H9 (cell line): ENCODE measurements around the gene LIM2. TPM values are rescaled to one million over a fixed set of nuclear protein-coding genes. Genes with fewer than 3 reads are reported as not detected.

ENCODE experiments used
- DNase-seq: peaks from one replicate; pipeline ENCODE4 v3.0.0-alpha.2; 2017
- H2AFZ ChIP-seq: one replicate; pipeline ENCODE4 v1.6.1; 2013; ENCODE audit warnings: mild to moderate bottlenecking, low read length, control low read depth, moderate library complexity
- H2AK5ac ChIP-seq: 2 replicates; pipeline ENCODE4 v1.6.1; 2013; ENCODE audit warnings: low read length, control low read depth, mixed read lengths; ENCODE audit not compliant: insufficient read length
- H2BK120ac ChIP-seq: one replicate; pipeline ENCODE4 v1.6.1; 2013; ENCODE audit warnings: low read depth, mild to moderate bottlenecking, low read length, control low read depth, inconsistent platforms; ENCODE audit not compliant: poor library complexity, severe bottlenecking
- H2BK12ac ChIP-seq: 2 replicates; pipeline ENCODE4 v1.6.1; 2013; ENCODE audit warnings: low read length, control low read depth, mixed read lengths, low read depth; ENCODE audit not compliant: insufficient read length
- H2BK15ac ChIP-seq: 2 replicates; pipeline ENCODE4 v1.6.1; 2013; ENCODE audit warnings: low read depth, low read length, control low read depth
- H2BK20ac ChIP-seq: one replicate; pipeline ENCODE4 v1.6.1; 2013; ENCODE audit warnings: low read depth, mild to moderate bottlenecking, low read length, control low read depth, inconsistent platforms; ENCODE audit not compliant: poor library complexity, severe bottlenecking
- H2BK5ac ChIP-seq: 2 replicates; pipeline ENCODE4 v1.6.1; 2013; ENCODE audit warnings: low read length, control low read depth, mixed read lengths; ENCODE audit not compliant: insufficient read length
- H3K14ac ChIP-seq: 2 replicates; pipeline ENCODE4 v1.6.1; 2013; ENCODE audit warnings: low read length, control low read depth; ENCODE audit not compliant: insufficient read depth
- H3K18ac ChIP-seq: 2 replicates; pipeline ENCODE4 v1.6.1; 2013; ENCODE audit warnings: low read depth, mild to moderate bottlenecking, mixed read lengths, low read length, control low read depth; ENCODE audit not compliant: insufficient read length
- H3K23ac ChIP-seq: 2 replicates; pipeline ENCODE4 v1.6.1; 2013; ENCODE audit warnings: low read length, control low read depth, mixed read lengths, low read depth; ENCODE audit not compliant: insufficient read length
- H3K23me2 ChIP-seq: 2 replicates; pipeline ENCODE4 v1.6.1; 2013; ENCODE audit warnings: low read depth, mild to moderate bottlenecking, mixed read lengths, low read length, control low read depth; ENCODE audit not compliant: insufficient read length, poor library complexity, severe bottlenecking
- H3K27ac ChIP-seq: 2 replicates; pipeline ENCODE4 v1.5.1; 2013; ENCODE audit warnings: low read length, control low read depth, mixed read lengths, low read depth; ENCODE audit not compliant: insufficient read length
- H3K27me3 ChIP-seq: 2 replicates; pipeline ENCODE4 v1.6.1; 2013; ENCODE audit warnings: low read length, control low read depth, inconsistent platforms; ENCODE audit not compliant: insufficient read depth
- H3K4ac ChIP-seq: 2 replicates; pipeline ENCODE4 v1.6.1; 2013; ENCODE audit warnings: low read depth, mild to moderate bottlenecking, control low read depth, inconsistent platforms, low read length, moderate library complexity
- H3K4me1 ChIP-seq: 2 replicates; pipeline ENCODE4 v1.6.1; 2013; ENCODE audit warnings: low read length, control low read depth, inconsistent platforms; ENCODE audit not compliant: insufficient read depth
- H3K4me2 ChIP-seq: 2 replicates; pipeline ENCODE4 v1.6.1; 2013; ENCODE audit warnings: low read length, control low read depth, mixed read lengths; ENCODE audit not compliant: insufficient read length, insufficient read depth
- H3K56ac ChIP-seq: 2 replicates; pipeline ENCODE4 v1.6.1; 2013; ENCODE audit warnings: low read depth, mild to moderate bottlenecking, mixed read lengths, low read length, control low read depth; ENCODE audit not compliant: insufficient read length
- H3K79me1 ChIP-seq: 2 replicates; pipeline ENCODE4 v1.6.1; 2013; ENCODE audit warnings: low read depth, mild to moderate bottlenecking, moderate library complexity, low read length, control low read depth, inconsistent platforms; ENCODE audit not compliant: insufficient read depth, poor library complexity, severe bottlenecking
- H3K79me2 ChIP-seq: 2 replicates; pipeline ENCODE4 v1.6.1; 2013; ENCODE audit warnings: low read length, control low read depth, inconsistent platforms; ENCODE audit not compliant: insufficient read depth
- H3K9ac ChIP-seq: 2 replicates; pipeline ENCODE4 v1.6.1; 2013; ENCODE audit warnings: low read length, control low read depth, mixed read lengths; ENCODE audit not compliant: insufficient read length; ENCODE audit errors: extremely low read depth
- H3K9me3 ChIP-seq: one replicate; pipeline ENCODE4 v1.6.1; 2013; ENCODE audit warnings: low read depth, low read length, inconsistent platforms; ENCODE audit not compliant: control insufficient read depth
- H3T11ph ChIP-seq: one replicate; pipeline ENCODE4 v1.6.1; 2013; ENCODE audit warnings: mild to moderate bottlenecking, low read length, control low read depth, inconsistent platforms
- H4K20me1 ChIP-seq: one replicate; pipeline ENCODE4 v1.6.1; 2013; ENCODE audit not compliant: control insufficient read depth, insufficient read length, insufficient read depth
- H4K5ac ChIP-seq: 2 replicates; pipeline ENCODE4 v1.6.1; 2013; ENCODE audit warnings: low read depth, mild to moderate bottlenecking, mixed read lengths, low read length, control low read depth; ENCODE audit not compliant: insufficient read length
- H4K8ac ChIP-seq: replicated peaks from 2 replicates; pipeline ENCODE4 v1.6.1; 2013; ENCODE audit warnings: low read length, control low read depth, mixed read lengths, low read depth; ENCODE audit not compliant: insufficient read length
- H4K91ac ChIP-seq: 2 replicates; pipeline ENCODE4 v1.6.1; 2013; ENCODE audit warnings: low read depth, mild to moderate bottlenecking, moderate library complexity, mixed read lengths, low read length, control low read depth; ENCODE audit not compliant: insufficient read length
- H3K27ac Mint-ChIP-seq, 3 experiments: 2 replicates in 2 of 3; 3 replicates in 1 of 3; pipeline ENCODE4 v1.8.0; 2020 to 2021; ENCODE audit warnings: mixed read lengths in 3 of 3, mild to moderate bottlenecking in 1 of 3, moderate library complexity in 1 of 3
- H3K27me3 Mint-ChIP-seq: 2 replicates; pipeline ENCODE4 v1.8.0; 2021; ENCODE audit warnings: low read depth, mild to moderate bottlenecking, moderate library complexity, mixed read lengths
- H3K36me3 Mint-ChIP-seq, 3 experiments: 2 replicates in 2 of 3; 3 replicates in 1 of 3; pipeline ENCODE4 v1.8.0; 2020 to 2021; ENCODE audit warnings: low read depth in 3 of 3, mixed read lengths in 3 of 3; ENCODE audit not compliant: insufficient read depth in 1 of 3
- H3K4me1 Mint-ChIP-seq, 2 experiments: 2 replicates each; pipeline ENCODE4 v1.8.0; 2020; ENCODE audit warnings: mixed read lengths in 2 of 2
- H3K4me3 Mint-ChIP-seq, 2 experiments: 2 replicates in 1 of 2; 3 replicates in 1 of 2; pipeline ENCODE4 v1.8.0; 2020 to 2021; ENCODE audit warnings: mild to moderate bottlenecking in 2 of 2, mixed read lengths in 2 of 2, moderate library complexity in 1 of 2
- H3K9me3 Mint-ChIP-seq, 2 experiments: 2 replicates in 1 of 2; 3 replicates in 1 of 2; pipeline ENCODE4 v1.8.0; 2020; ENCODE audit warnings: mild to moderate bottlenecking in 2 of 2, mixed read lengths in 2 of 2, moderate library complexity in 1 of 2
- WGBS: extraction: QIAGEN DNeasy Blood & Tissue Kit; methylation state at CpG from one replicate; pipeline ENCODE4 v1.1.7; 2013; ENCODE audit warnings: missing lambda C conversion rate, low lambda C conversion rate, mixed read lengths; ENCODE audit not compliant: insufficient read length; ENCODE audit errors: extremely low coverage; 5-methylcytosine and 5-hydroxymethylcytosine counted together
- total RNA-seq: library from RNA; stranded (reverse); gene quantifications from 2 replicates; pipeline ENCODE4 v1.2.1, GENCODE V29; 2021
- TF ChIP-seq, protein P1 (sequence below): fragments of 200-600 bp; sonication (generic); conservative IDR thresholded peaks from 3 replicates; pipeline ENCODE4 v1.8.0; 2021; ENCODE audit warnings: antibody characterized with exemption, mild to moderate bottlenecking

LIM2 gene
- total RNA-seq, 1 experiment from 2014 or later = not detected

- Histone ChIP-seq H2AK5ac (no peak overlapping the region), H4K5ac (no peak overlapping the region), H3K9ac (no peak overlapping the region), H3K4me1 (no peaks in the 10 kb centered on the region), H3K23me2 (peaks cover 6% of the 10 kb centered on the region), H3K56ac (no peak overlapping the region), H2BK120ac (no peak overlapping the region), H3K18ac (no peak overlapping the region), H3K9me3 (no peaks in the 10 kb centered on the region), H3K79me1 (no peaks in the 10 kb centered on the region), H3K27me3 (no peaks in the 10 kb centered on the region; the same call in 1 of the 2 replicates), H2BK5ac (no peak overlapping the region), H3K4ac (no peak overlapping the region), H4K8ac (no peak overlapping the region), H4K91ac (no peak overlapping the region), H2AFZ (no peak overlapping the region), H3K23ac (no peak overlapping the region), H3K27ac (no peak overlapping the region), H2BK20ac (no peak overlapping the region), H3K4me2 (no peak overlapping the region), H3K79me2 (no peaks in the 10 kb centered on the region), H4K20me1 (no peaks in the 10 kb centered on the region), H2BK12ac (no peak overlapping the region), H3K14ac (no peak overlapping the region), H2BK15ac (no peak overlapping the region), H3T11ph (no peak overlapping the region)
- WGBS = no CpG with 5 or more reads among the region's 2 CpGs
- Mint-ChIP-seq H3K27ac (no peak overlapping the region), H3K4me1 (peaks cover 6 to 16% of the 10 kb centered on the region in 2 experiments; a peak in 3 of 4 replicates), H3K27me3 (peaks cover 37% of the 10 kb centered on the region), H3K36me3 (peaks cover 0 to 7% (median 0%) of the 10 kb centered on the region in 3 experiments; a peak in 1 of 7 replicates), H3K9me3 (peaks cover 5% of the 10 kb centered on the region in 2 experiments; a peak in 2 of 5 replicates), H3K4me3 (no peak overlapping the region)
- TF ChIP-seq, protein P1, sequence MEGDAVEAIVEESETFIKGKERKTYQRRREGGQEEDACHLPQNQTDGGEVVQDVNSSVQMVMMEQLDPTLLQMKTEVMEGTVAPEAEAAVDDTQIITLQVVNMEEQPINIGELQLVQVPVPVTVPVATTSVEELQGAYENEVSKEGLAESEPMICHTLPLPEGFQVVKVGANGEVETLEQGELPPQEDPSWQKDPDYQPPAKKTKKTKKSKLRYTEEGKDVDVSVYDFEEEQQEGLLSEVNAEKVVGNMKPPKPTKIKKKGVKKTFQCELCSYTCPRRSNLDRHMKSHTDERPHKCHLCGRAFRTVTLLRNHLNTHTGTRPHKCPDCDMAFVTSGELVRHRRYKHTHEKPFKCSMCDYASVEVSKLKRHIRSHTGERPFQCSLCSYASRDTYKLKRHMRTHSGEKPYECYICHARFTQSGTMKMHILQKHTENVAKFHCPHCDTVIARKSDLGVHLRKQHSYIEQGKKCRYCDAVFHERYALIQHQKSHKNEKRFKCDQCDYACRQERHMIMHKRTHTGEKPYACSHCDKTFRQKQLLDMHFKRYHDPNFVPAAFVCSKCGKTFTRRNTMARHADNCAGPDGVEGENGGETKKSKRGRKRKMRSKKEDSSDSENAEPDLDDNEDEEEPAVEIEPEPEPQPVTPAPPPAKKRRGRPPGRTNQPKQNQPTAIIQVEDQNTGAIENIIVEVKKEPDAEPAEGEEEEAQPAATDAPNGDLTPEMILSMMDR = no peak
- no peak for DNase-seq
Observed at GRCh38 chr19:51418707-51419106, 30.9 kb upstream of the LIM2 start.
